ENCODE data around the gene SCG2.

SCG2 gene

DNA sequence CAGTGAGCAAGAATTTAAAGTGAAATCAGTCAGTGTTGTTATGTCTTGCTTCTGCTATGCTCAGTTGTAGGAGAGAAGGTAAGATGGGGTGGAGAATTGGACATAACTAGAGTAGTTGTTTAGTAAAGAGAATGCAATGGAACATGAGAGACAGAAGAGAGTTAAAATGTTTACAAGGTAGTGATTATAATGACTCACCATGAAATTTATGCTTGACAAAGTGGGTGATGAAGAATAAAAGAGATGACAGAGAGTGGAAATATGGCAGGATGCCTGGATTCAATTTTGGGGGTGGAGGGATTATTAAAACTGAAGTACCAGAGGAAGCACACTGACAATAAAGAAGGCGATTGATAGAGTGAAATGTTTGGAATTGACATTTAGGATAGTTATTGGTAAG, 10.6 kb downstream of the SCG2 start:
- no peaks in the 10 kb centered on the region for H3K36me3 ChIP-seq (ENCODE audit: insufficient read depth, low read length)
- no peak for TF ChIP-seq FOXP2 (optimal IDR thresholded peaks at IDR 0.05; ENCODE audit: control extremely low read depth, extremely low read length, insufficient read depth)
- TF ChIP-seq EZH2 (IDR thresholded peaks at IDR 0.05): no peak
- no peak for TF ChIP-seq POLR2AphosphoS5 (IDR thresholded peaks at IDR 0.05; ENCODE audit: borderline replicate concordance, low read depth, low read length)
- no peak overlapping the region for H3K27ac ChIP-seq
- no peaks in the 10 kb centered on the region for H3K9me3 ChIP-seq (ENCODE audit: low read depth, low read length)
- no peak overlapping the region for H3K9ac ChIP-seq (ENCODE audit: insufficient read length)
- no peak overlapping the region for H3K4me3 ChIP-seq
- DNase-seq (ENCODE audit: low read depth, low spot score): no peak

DNA sequence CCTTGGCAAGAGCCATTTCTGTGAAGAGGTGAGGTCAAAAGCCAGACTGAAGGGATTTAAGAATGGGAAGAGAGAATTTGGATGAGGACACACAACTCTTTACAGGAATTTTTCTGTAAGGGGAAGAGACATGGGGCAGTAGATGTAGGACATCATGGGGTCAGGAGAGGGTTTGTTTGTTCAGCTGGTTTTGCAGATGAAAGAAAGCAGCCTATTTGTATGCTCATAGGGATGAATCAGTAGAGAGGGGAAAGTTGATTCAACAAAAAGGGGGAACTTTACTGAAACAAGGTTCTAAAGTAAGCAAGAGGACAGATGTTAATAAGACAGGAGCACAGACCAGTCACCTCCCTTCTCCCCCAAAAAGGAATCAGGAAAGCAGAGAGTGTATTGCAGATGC, 11.2 kb downstream of the SCG2 start:
- no peaks in the 10 kb centered on the region for H3K9me3 ChIP-seq (ENCODE audit: low read depth, low read length)
- no peak overlapping the region for H3K27ac ChIP-seq
- no peaks in the 10 kb centered on the region for H3K36me3 ChIP-seq (ENCODE audit: insufficient read depth, low read length)
- DNase-seq (ENCODE audit: low read depth, low spot score): no peak
- no peak overlapping the region for H3K9ac ChIP-seq (ENCODE audit: insufficient read length)
- H3K4me3 ChIP-seq: no peak overlapping the region
- no peak for TF ChIP-seq POLR2AphosphoS5 (IDR thresholded peaks at IDR 0.05; ENCODE audit: borderline replicate concordance, low read depth, low read length)
- TF ChIP-seq EZH2 (IDR thresholded peaks at IDR 0.05): no peak

- H3K9me3 ChIP-seq (ENCODE audit: low read depth, low read length): no peaks in the 10 kb centered on the region
- no peak overlapping the region for H3K4me3 ChIP-seq
- no peak overlapping the region for H3K9ac ChIP-seq (ENCODE audit: insufficient read length)
- H3K36me3 ChIP-seq (ENCODE audit: insufficient read depth, low read length): no peaks in the 10 kb centered on the region
- no peak for TF ChIP-seq POLR2AphosphoS5 (IDR thresholded peaks at IDR 0.05; ENCODE audit: borderline replicate concordance, low read depth, low read length)
- TF ChIP-seq FOXP2 (optimal IDR thresholded peaks at IDR 0.05; ENCODE audit: control extremely low read depth, extremely low read length, insufficient read depth): no peak
- no peak for TF ChIP-seq EZH2 (IDR thresholded peaks at IDR 0.05)
- no peak overlapping the region for H3K27ac ChIP-seq
- no peak for DNase-seq (ENCODE audit: low read depth, low spot score)
Observed at GRCh38 chr2:223589901-223590300, 12.3 kb downstream of the SCG2 start.

- no peaks in the 10 kb centered on the region for H3K36me3 ChIP-seq (ENCODE audit: insufficient read depth, low read length)
- peak overlapping the region; percentile 24; the same call in 1 of the 2 replicates for H3K4me3 ChIP-seq
- no peak for DNase-seq (ENCODE audit: low read depth, low spot score)
- H3K9ac ChIP-seq (ENCODE audit: insufficient read length): no peak overlapping the region
- peak overlapping the region; percentile 61 for H3K27ac ChIP-seq
- peak; percentile 27; the same call in 1 of the 2 replicates for TF ChIP-seq POLR2AphosphoS5 (IDR thresholded peaks at IDR 0.05; ENCODE audit: borderline replicate concordance, low read depth, low read length)
- no peak for TF ChIP-seq EZH2 (IDR thresholded peaks at IDR 0.05)
- TF ChIP-seq FOXP2 (optimal IDR thresholded peaks at IDR 0.05; ENCODE audit: control extremely low read depth, extremely low read length, insufficient read depth): no peak
- H3K9me3 ChIP-seq (ENCODE audit: low read depth, low read length): no peaks in the 10 kb centered on the region
Observed at GRCh38 chr2:223588251-223588650, 13.9 kb downstream of the SCG2 start.

- TF ChIP-seq FOXP2 (optimal IDR thresholded peaks at IDR 0.05; ENCODE audit: control extremely low read depth, extremely low read length, insufficient read depth) (no peak), POLR2AphosphoS5 (IDR thresholded peaks at IDR 0.05; ENCODE audit: borderline replicate concordance, low read depth, low read length) (no peak), EZH2 (IDR thresholded peaks at IDR 0.05) (no peak)
- H3K4me3 ChIP-seq: peak overlapping the region; percentile 24; the same call in 1 of the 2 replicates
- H3K9me3 ChIP-seq (ENCODE audit: low read depth, low read length): no peaks in the 10 kb centered on the region
- DNase-seq (ENCODE audit: low read depth, low spot score): no peak
- H3K36me3 ChIP-seq (ENCODE audit: insufficient read depth, low read length): no peaks in the 10 kb centered on the region
- H3K9ac ChIP-seq (ENCODE audit: insufficient read length): no peak overlapping the region
- H3K27ac ChIP-seq: peak overlapping the region; percentile 26; the same call in 1 of the 2 replicates
Observed at GRCh38 chr2:223587301-223587700, 14.9 kb downstream of the SCG2 start.

GRCh38 chr2:223586261-223586660, 15.9 kb downstream of the SCG2 start:
- H3K27ac ChIP-seq: no peak overlapping the region
- no peak overlapping the region for H3K9ac ChIP-seq (ENCODE audit: insufficient read length)
- DNase-seq (ENCODE audit: low read depth, low spot score): no peak
- peak overlapping the region; percentile 16; the same call in 1 of the 2 replicates for H3K4me3 ChIP-seq
- TF ChIP-seq EZH2 (IDR thresholded peaks at IDR 0.05): no peak
- TF ChIP-seq FOXP2 (optimal IDR thresholded peaks at IDR 0.05; ENCODE audit: control extremely low read depth, extremely low read length, insufficient read depth): no peak
- no peak for TF ChIP-seq POLR2AphosphoS5 (IDR thresholded peaks at IDR 0.05; ENCODE audit: borderline replicate concordance, low read depth, low read length)
- no peaks in the 10 kb centered on the region for H3K36me3 ChIP-seq (ENCODE audit: insufficient read depth, low read length)
- H3K9me3 ChIP-seq (ENCODE audit: low read depth, low read length): no peaks in the 10 kb centered on the region

GRCh38 chr2:223585666-223586065, 16.5 kb downstream of the SCG2 start:
- DNase-seq (ENCODE audit: low read depth, low spot score): no peak
- H3K36me3 ChIP-seq (ENCODE audit: insufficient read depth, low read length): no peaks in the 10 kb centered on the region
- no peak overlapping the region for H3K4me3 ChIP-seq
- H3K9ac ChIP-seq (ENCODE audit: insufficient read length): no peak overlapping the region
- H3K9me3 ChIP-seq (ENCODE audit: low read depth, low read length): no peaks in the 10 kb centered on the region
- no peak overlapping the region for H3K27ac ChIP-seq
- TF ChIP-seq POLR2AphosphoS5 (IDR thresholded peaks at IDR 0.05; ENCODE audit: borderline replicate concordance, low read depth, low read length) (no peak), EZH2 (IDR thresholded peaks at IDR 0.05) (no peak), FOXP2 (optimal IDR thresholded peaks at IDR 0.05; ENCODE audit: control extremely low read depth, extremely low read length, insufficient read depth) (no peak)

DNA sequence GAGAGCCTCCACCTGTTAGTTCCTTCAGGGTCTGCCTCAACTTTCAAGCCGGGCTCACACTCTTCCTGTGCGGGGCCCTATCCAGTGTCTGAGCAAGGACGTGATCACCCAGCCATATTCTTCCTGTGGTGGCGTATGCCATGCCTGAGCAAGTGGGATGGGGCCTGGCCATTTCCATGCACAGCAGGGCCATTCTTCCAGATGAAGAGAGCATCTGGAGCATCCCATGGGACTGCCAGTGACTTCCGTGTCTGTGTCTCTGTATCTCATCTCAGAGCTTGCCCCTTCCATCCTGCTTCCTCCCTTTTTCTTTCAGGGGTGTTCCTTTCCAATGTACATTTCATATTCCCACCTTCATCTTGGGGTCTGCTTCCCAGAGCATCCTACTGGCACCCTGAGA, 20.2 kb downstream of the SCG2 start:
- Histone ChIP-seq H3K36me3 (ENCODE audit: insufficient read depth, low read length) (no peaks in the 10 kb centered on the region), H3K4me3 (no peak overlapping the region), H3K9ac (ENCODE audit: insufficient read length) (no peak overlapping the region), H3K27ac (no peak overlapping the region), H3K9me3 (ENCODE audit: low read depth, low read length) (no peaks in the 10 kb centered on the region)
- no peak for DNase-seq (ENCODE audit: low read depth, low spot score)
- no peak for TF ChIP-seq POLR2AphosphoS5 (IDR thresholded peaks at IDR 0.05; ENCODE audit: borderline replicate concordance, low read depth, low read length)
- TF ChIP-seq FOXP2 (optimal IDR thresholded peaks at IDR 0.05; ENCODE audit: control extremely low read depth, extremely low read length, insufficient read depth): no peak
- TF ChIP-seq EZH2 (IDR thresholded peaks at IDR 0.05): no peak

DNA sequence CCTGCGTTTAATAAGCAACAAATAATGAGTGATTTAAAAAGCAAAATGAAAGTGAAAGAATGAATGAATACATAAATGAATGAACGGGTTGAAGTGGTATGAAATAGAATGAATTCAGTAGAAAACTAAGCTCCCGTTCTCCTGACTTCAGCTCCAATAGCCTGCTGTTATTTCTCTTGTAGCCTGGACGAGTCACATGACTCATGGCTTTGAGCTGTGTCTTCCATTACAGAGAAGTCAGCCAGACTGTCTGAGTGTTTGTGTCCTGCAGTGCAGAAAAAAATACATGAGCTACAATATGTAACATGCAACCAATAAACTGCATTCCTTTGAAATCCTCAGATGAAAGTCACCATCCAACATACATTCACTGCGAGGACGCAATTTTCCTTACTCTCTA, 21.2 kb downstream of the SCG2 start:
- Histone ChIP-seq H3K9me3 (ENCODE audit: low read depth, low read length) (no peaks in the 10 kb centered on the region), H3K9ac (ENCODE audit: insufficient read length) (peak overlapping the region; percentile 34), H3K27ac (peak overlapping the region; percentile 70), H3K36me3 (ENCODE audit: insufficient read depth, low read length) (no peaks in the 10 kb centered on the region), H3K4me3 (peak overlapping the region; percentile 42)
- DNase-seq (ENCODE audit: low read depth, low spot score): no peak
- TF ChIP-seq POLR2AphosphoS5 (IDR thresholded peaks at IDR 0.05; ENCODE audit: borderline replicate concordance, low read depth, low read length) (no peak), FOXP2 (optimal IDR thresholded peaks at IDR 0.05; ENCODE audit: control extremely low read depth, extremely low read length, insufficient read depth) (no peak), EZH2 (IDR thresholded peaks at IDR 0.05) (no peak)
